ENCODE measurements around the gene SMIM7.
"Not testable (repeated sequence)": the region's sequence is repeated elsewhere in the genome, so short reads cannot be mapped to it uniquely, and the experiment has no call there.

The SMIM7 gene

GRCh38 chr19:16654627-16655026 lies 5.3 kb downstream of the SMIM7 start:
- no peak for DNase-seq (ENCODE audit: low read depth)

- no peak for DNase-seq (ENCODE audit: low read depth)
Measured at GRCh38 chr19:16654140-16654539, 5.8 kb downstream of the SMIM7 start.

- no peak for DNase-seq (ENCODE audit: low read depth)
Measured at GRCh38 chr19:16652854-16653253, 7.1 kb downstream of the SMIM7 start.

- DNase-seq (ENCODE audit: low read depth), result not testable (repeated sequence)
Measured at GRCh38 chr19:16651421-16652188, 8.3 kb downstream of the SMIM7 start.

- no peak for DNase-seq (ENCODE audit: low read depth)
Measured at GRCh38 chr19:16650821-16651220, 9.1 kb downstream of the SMIM7 start.

- no peak for DNase-seq (ENCODE audit: low read depth)
Measured at GRCh38 chr19:16649734-16650133, 10.2 kb downstream of the SMIM7 start.

GRCh38 chr19:16645140-16645539 lies 14.8 kb downstream of the SMIM7 start:
- DNase-seq (ENCODE audit: low read depth), result no peak

GRCh38 chr19:16641695-16642094 lies 18.2 kb downstream of the SMIM7 start:
- DNase-seq (ENCODE audit: low read depth), result no peak

GRCh38 chr19:16640951-16641350 lies 19.0 kb downstream of the SMIM7 start:
- no peak for DNase-seq (ENCODE audit: low read depth)

GRCh38 chr19:16638666-16639065 lies 21.3 kb downstream of the SMIM7 start:
- no peak for DNase-seq (ENCODE audit: low read depth)

GRCh38 chr19:16637535-16637934 lies 22.4 kb downstream of the SMIM7 start:
- DNase-seq (ENCODE audit: low read depth), result no peak

- DNase-seq (ENCODE audit: low read depth), result no peak
Measured at GRCh38 chr19:16631465-16631864, 28.5 kb downstream of the SMIM7 start.

GRCh38 chr19:16628984-16629691 lies 30.8 kb downstream of the SMIM7 start:
- no peak for DNase-seq (ENCODE audit: low read depth)

- peak; percentile 94 for DNase-seq (ENCODE audit: low read depth)
Measured at GRCh38 chr19:16628183-16628983, 31.6 kb downstream of the SMIM7 start, which contains the start of gene MED26. Gene MED26, minus strand, starts transcription at chr19:16628204. Its CDS starts 261 bp downstream, at chr19:16627943.

GRCh38 chr19:16627928-16628182 lies 32.1 kb downstream of the SMIM7 start:
- DNase-seq (ENCODE audit: low read depth), result no peak

- no peak for DNase-seq (ENCODE audit: low read depth)
Measured at GRCh38 chr19:16627193-16627927, 32.6 kb downstream of the SMIM7 start.

- no peak for DNase-seq (ENCODE audit: low read depth)
Measured at GRCh38 chr19:16626796-16627192, 33.1 kb downstream of the SMIM7 start.

- no peak for DNase-seq (ENCODE audit: low read depth)
Measured at GRCh38 chr19:16625163-16625958, 34.6 kb downstream of the SMIM7 start.

GRCh38 chr19:16624236-16624635 lies 35.7 kb downstream of the SMIM7 start:
- no peak for DNase-seq (ENCODE audit: low read depth)

- no peak for DNase-seq (ENCODE audit: low read depth)
Measured at GRCh38 chr19:16623576-16623975, 36.4 kb downstream of the SMIM7 start.

GRCh38 chr19:16623066-16623465 lies 36.9 kb downstream of the SMIM7 start:
- DNase-seq (ENCODE audit: low read depth), result no peak

Data from activated T-cell treated with anti-CD3 and anti-CD28 coated beads for 24 hours (primary cell).